OCI-LY3 (cell line): ENCODE data around the gene MKNK2.

Source experiments
- H2AFZ ChIP-seq: fragments of 200-600, 300-600 bp; shearing (Covaris generic); 2 replicates; pipeline ENCODE4 v1.6.0; 2014; ENCODE audit warnings: antibody characterized with exemption, low read depth, low read length
- H3K27ac ChIP-seq: fragments of 200-600, 300-600 bp; sonication (generic); 2 replicates; pipeline ENCODE4 v1.5.1; 2014; ENCODE audit warnings: mild to moderate bottlenecking, low read length, moderate library complexity, mixed read lengths
- H3K27me3 ChIP-seq: fragments of 200-600, 300-600 bp; sonication (generic); 2 replicates; pipeline ENCODE4 v1.6.1; 2014; ENCODE audit warnings: low read depth, low read length, mixed read lengths
- H3K36me3 ChIP-seq: fragments of 200-600, 300-600 bp; sonication (generic); replicated peaks from 2 replicates; pipeline ENCODE3; 2014; ENCODE audit warnings: low read depth, low read length, mixed read lengths
- H3K4me1 ChIP-seq: fragments of 300-600, 200-600 bp; sonication (generic); 2 replicates; pipeline ENCODE4 v1.6.1; 2014; ENCODE audit warnings: low read length, mixed read lengths
- H3K4me2 ChIP-seq: fragments of 200-600, 300-600 bp; sonication (generic); 2 replicates; pipeline ENCODE4 v1.6.1; 2014; ENCODE audit warnings: low read length, mixed read lengths
- H3K4me3 ChIP-seq: fragments of 300-600, 200-600 bp; sonication (generic); 2 replicates; pipeline ENCODE4 v1.5.1; 2014; ENCODE audit warnings: antibody characterized with exemption, mild to moderate bottlenecking, low read length, moderate library complexity
- H3K79me2 ChIP-seq: fragments of 300-600, 200-600 bp; shearing (Covaris generic); 2 replicates; pipeline ENCODE4 v1.6.1; 2014; ENCODE audit warnings: mild to moderate bottlenecking, low read length, mixed read lengths
- H3K9ac ChIP-seq: fragments of 300-600, 200-600 bp; shearing (Covaris generic); 2 replicates; pipeline ENCODE4 v1.6.0; 2014; ENCODE audit warnings: mild to moderate bottlenecking, low read length, moderate library complexity
- H3K9me3 ChIP-seq: fragments of 200-600, 300-600 bp; shearing (Covaris generic); 2 replicates; pipeline ENCODE4 v1.6.1; 2014; ENCODE audit warnings: low read length, mixed read lengths; ENCODE audit not compliant: insufficient read depth
- H4K20me1 ChIP-seq: fragments of 200-600, 300-600 bp; sonication (generic); 2 replicates; pipeline ENCODE4 v1.6.1; 2016; ENCODE audit warnings: low read length, mixed read lengths; ENCODE audit not compliant: insufficient read depth
- CTCF ChIP-seq: fragments of 200-600, 300-600 bp; sonication (generic); IDR thresholded peaks from 2 replicates; pipeline ENCODE4 v1.5.1; 2014; ENCODE audit warnings: antibody characterized with exemption, low read length, low read depth
- EZH2phosphoT487 ChIP-seq: fragments of 200-600 bp; shearing (Covaris generic); IDR thresholded peaks from 2 replicates; pipeline ENCODE4 v1.6.1; 2018; ENCODE audit warnings: antibody characterized with exemption, mixed run types, low read depth

The MKNK2 gene

GRCh38 chr19:2084993-2085720, 34.1 kb upstream of the MKNK2 start:
- peak overlapping the region; percentile 88 for H3K4me3 ChIP-seq
- no peaks in the 10 kb centered on the region for H3K9me3 ChIP-seq
- no peaks in the 10 kb centered on the region for H3K27me3 ChIP-seq
- H3K4me2 ChIP-seq: peak overlapping the region; percentile 97
- H3K4me1 ChIP-seq: peaks cover 78% of the 10 kb centered on the region
- peak overlapping the region; percentile 94 for H3K27ac ChIP-seq
- TF ChIP-seq CTCF (no peak), EZH2phosphoT487 (no peak)
- H3K36me3 ChIP-seq: peaks cover 33% of the 10 kb centered on the region
- H3K9ac ChIP-seq: peak overlapping the region; percentile 82
- H4K20me1 ChIP-seq: peaks cover 24% of the 10 kb centered on the region
- H3K79me2 ChIP-seq: peaks cover 75% of the 10 kb centered on the region
- H2AFZ ChIP-seq: no peak overlapping the region

- TF ChIP-seq EZH2phosphoT487 (no peak), CTCF (no peak)
- no peaks in the 10 kb centered on the region for H3K9me3 ChIP-seq
- H3K79me2 ChIP-seq: peaks cover 82% of the 10 kb centered on the region
- H3K27ac ChIP-seq: peak overlapping the region; percentile 94
- H4K20me1 ChIP-seq: peaks cover 43% of the 10 kb centered on the region
- H3K9ac ChIP-seq: peak overlapping the region; percentile 82
- H3K4me2 ChIP-seq: peak overlapping the region; percentile 97
- H3K27me3 ChIP-seq: no peaks in the 10 kb centered on the region
- peak overlapping the region; percentile 88 for H3K4me3 ChIP-seq
- peaks cover 47% of the 10 kb centered on the region for H3K36me3 ChIP-seq
- no peak overlapping the region for H2AFZ ChIP-seq
- H3K4me1 ChIP-seq: peaks cover 60% of the 10 kb centered on the region
Measured at GRCh38 chr19:2083174-2083854, 32.3 kb upstream of the MKNK2 start.

GRCh38 chr19:2081873-2082810, 31.1 kb upstream of the MKNK2 start:
- Histone ChIP-seq H3K9me3 (no peaks in the 10 kb centered on the region), H2AFZ (no peak overlapping the region), H3K4me1 (peaks cover 48% of the 10 kb centered on the region), H4K20me1 (peaks cover 50% of the 10 kb centered on the region), H3K79me2 (peaks cover 83% of the 10 kb centered on the region), H3K36me3 (peaks cover 57% of the 10 kb centered on the region), H3K27me3 (no peaks in the 10 kb centered on the region), H3K27ac (0 out of 2 replicates have a peak overlapping the region, but pooled peaks have one; percentile 94), H3K9ac (peak overlapping the region; percentile 82), H3K4me2 (peak overlapping the region; percentile 97), H3K4me3 (peak overlapping the region; percentile 88)
- no peak for TF ChIP-seq CTCF
- TF ChIP-seq EZH2phosphoT487: no peak
